Hindlimb muscle (tissue), 1 donor: ENCODE results near the gene LGSN. TPM values are rescaled to one million over a fixed set of nuclear protein-coding genes. Genes with fewer than 3 reads are reported as not detected.
"Not testable (repeated sequence)": the region's sequence is repeated elsewhere in the genome, so short reads cannot be mapped to it uniquely, and the experiment has no call there.

Experiments used
- DNase-seq: peaks from one replicate; pipeline ENCODE4 v3.0.0-alpha.2; 2013
- polyA plus RNA-seq: library from polyadenylated mRNA; unstranded; fragments of 120-200 nt; gene quantifications from one replicate; pipeline ENCODE4 v1.2.1, GENCODE V29; 2013; ENCODE audit not compliant: insufficient read length

Gene LGSN
- polyA plus RNA-seq, 1 donor, result not detected

GRCh38 chr6:63230511-63230910 is 89.3 kb downstream of the LGSN start:
- not testable (repeated sequence) for DNase-seq

DNA sequence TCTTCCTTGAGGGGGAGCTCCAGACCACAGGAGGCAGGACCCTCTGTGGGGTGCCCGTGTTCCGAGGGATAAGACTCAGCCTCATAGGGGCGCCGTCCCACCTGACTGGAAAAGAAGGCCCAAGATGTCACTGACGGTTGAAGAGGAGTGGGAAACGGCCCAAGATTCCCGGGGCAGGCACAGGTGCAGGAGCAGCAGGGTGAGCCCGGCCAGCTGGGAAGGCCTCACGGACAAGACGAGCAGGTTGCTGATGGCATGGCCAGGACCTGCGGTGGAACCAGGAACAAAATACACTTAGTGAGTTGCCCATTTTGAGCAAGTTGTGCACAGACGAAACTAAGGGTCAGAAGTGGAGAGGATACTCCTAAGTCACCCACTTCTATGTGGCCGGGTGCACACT is 89.8 kb downstream of the LGSN start:
- DNase-seq, result not testable (repeated sequence)

DNA sequence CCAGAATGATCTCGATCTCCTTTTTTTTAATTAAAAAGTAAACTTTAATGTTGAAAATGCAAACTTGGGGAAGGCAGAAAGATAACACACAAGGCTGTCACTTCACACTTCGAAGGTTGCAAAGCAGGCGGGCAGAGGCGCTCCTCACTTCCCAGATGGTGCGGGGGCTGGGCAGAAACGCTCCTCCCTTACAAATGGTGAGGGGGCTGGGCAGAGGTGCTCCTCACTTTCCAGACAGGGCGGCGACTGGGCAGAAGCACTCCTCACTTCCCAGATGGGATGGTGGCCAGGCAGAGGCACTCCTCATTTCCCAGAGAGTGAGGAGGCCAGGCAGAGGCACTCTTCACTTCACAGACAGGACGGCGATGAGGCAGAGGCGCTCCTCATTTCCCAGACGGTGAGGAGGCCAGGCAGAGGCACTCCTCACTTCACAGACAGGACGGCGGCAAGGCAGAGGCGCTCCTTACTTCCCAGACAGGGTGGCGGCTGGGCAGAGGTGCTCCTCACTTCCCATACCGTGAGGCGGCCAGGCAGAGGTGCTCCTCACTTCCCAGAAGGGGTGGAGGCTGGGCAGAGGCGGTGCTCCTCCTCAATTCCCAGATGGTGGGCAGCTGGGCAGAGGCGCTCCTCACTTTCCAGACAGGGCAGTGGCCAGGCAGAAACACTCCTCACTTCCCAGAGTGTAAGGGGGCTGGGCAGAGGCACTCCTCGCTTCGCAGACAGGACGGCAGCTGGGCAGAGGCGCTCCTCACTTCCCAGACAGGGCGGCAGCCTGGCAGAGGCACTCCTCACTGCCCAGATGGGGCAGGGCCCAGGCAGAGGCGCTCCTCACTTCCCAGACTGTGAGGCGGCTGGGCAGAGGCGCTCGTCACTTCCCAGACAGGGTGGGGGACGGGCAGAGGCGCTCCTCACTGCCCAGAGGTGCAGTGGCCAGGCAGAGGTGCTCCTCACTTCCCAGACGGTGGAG is 91.6 kb downstream of the LGSN start:
- not testable (repeated sequence) for DNase-seq

- not testable (repeated sequence) for DNase-seq
These were observed 93.8 kb downstream of the LGSN start for GRCh38 chr6:63225987-63226386.

Other genes starting within 250 kb of the LGSN start
- 1.9 TPM for gene FKBP1C, start 108.5 kb downstream of the LGSN start, polyA plus RNA-seq